WTC11 (cell line): ENCODE measurements around the gene ARF6.

Experiments used
- ESRRA ChIP-seq: sonication (generic); formaldehyde crosslinking; IDR thresholded peaks from 2 replicates; pipeline ENCODE4 v1.8.1; 2022; ENCODE audit warnings: mild to moderate bottlenecking, missing genetic modification reagents, borderline replicate concordance
- TCF7 ChIP-seq: sonication (generic); formaldehyde crosslinking; IDR thresholded peaks from 2 replicates; pipeline ENCODE4 v1.8.0; 2022; ENCODE audit warnings: mild to moderate bottlenecking, low read depth, missing genetic modification reagents, moderate library complexity
- TF ChIP-seq, protein P1 (sequence below): fragments of 200-600 bp; IDR thresholded peaks from 2 replicates; pipeline ENCODE4 v1.8.0; 2022; ENCODE audit warnings: antibody characterized with exemption
- TF ChIP-seq, protein P2 (sequence below): sonication (generic); formaldehyde crosslinking; IDR thresholded peaks from 2 replicates; pipeline ENCODE4 v1.8.0; 2022; ENCODE audit warnings: mild to moderate bottlenecking, missing genetic modification reagents

DNA sequence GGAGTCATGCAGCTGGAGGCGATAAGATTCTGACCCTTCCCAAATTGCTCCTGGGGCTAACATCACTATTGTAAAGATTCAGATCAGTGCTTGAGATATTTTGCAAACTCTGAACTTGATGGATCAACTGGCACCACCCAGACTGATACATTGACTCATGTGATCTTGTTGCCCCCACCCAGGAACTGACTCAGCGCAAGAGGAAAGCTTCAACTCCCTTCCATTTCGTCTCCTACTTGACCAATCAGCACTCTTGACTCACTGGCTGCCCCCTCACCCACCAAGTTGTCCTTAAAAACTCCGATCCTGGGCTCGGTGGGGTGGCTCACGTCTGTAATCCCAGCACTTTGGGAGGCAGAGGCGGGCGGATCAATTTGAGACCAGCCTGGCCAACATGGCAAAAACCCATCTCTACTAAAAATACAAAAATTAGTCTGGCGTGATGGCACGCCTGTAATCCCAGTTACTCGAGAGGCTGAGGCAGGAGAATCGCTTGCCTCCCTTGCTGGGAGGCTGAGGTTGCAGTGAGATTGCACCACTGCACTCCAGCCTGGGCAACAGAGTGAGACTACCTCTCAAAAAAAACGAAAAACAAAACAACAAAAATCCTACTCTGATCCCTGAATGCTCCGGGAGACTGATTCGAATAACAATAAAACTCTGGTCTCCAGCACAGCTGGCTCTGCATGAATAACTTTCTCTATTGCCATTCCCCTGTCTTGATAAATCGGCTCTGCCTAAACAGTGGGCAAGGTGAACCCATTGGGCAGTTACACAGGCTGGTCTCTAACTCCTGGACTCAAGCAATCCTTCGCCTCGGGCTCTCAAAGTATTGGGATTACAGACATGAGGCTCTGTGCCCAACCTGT, 9.8 kb upstream of the ARF6 start:
- TF ChIP-seq, protein P1, sequence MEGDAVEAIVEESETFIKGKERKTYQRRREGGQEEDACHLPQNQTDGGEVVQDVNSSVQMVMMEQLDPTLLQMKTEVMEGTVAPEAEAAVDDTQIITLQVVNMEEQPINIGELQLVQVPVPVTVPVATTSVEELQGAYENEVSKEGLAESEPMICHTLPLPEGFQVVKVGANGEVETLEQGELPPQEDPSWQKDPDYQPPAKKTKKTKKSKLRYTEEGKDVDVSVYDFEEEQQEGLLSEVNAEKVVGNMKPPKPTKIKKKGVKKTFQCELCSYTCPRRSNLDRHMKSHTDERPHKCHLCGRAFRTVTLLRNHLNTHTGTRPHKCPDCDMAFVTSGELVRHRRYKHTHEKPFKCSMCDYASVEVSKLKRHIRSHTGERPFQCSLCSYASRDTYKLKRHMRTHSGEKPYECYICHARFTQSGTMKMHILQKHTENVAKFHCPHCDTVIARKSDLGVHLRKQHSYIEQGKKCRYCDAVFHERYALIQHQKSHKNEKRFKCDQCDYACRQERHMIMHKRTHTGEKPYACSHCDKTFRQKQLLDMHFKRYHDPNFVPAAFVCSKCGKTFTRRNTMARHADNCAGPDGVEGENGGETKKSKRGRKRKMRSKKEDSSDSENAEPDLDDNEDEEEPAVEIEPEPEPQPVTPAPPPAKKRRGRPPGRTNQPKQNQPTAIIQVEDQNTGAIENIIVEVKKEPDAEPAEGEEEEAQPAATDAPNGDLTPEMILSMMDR: no peak
- TF ChIP-seq, protein P2, sequence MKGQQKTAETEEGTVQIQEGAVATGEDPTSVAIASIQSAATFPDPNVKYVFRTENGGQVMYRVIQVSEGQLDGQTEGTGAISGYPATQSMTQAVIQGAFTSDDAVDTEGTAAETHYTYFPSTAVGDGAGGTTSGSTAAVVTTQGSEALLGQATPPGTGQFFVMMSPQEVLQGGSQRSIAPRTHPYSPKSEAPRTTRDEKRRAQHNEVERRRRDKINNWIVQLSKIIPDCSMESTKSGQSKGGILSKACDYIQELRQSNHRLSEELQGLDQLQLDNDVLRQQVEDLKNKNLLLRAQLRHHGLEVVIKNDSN (CRISPR knock-in tag): no peak
- TF ChIP-seq TCF7 (CRISPR knock-in tag) (no peak), ESRRA (no peak)
